ENCODE results near the gene ATXN1. TPM values are rescaled to one million over a fixed set of nuclear protein-coding genes. Genes with fewer than 3 reads are reported as not detected.

Gene ATXN1
- total and polyA plus RNA-seq, 2 of the 13 experiments (the other 11 are each of a cell fraction or from before 2014, with no cell fraction given): 20.7 to 39.5 TPM

DNA sequence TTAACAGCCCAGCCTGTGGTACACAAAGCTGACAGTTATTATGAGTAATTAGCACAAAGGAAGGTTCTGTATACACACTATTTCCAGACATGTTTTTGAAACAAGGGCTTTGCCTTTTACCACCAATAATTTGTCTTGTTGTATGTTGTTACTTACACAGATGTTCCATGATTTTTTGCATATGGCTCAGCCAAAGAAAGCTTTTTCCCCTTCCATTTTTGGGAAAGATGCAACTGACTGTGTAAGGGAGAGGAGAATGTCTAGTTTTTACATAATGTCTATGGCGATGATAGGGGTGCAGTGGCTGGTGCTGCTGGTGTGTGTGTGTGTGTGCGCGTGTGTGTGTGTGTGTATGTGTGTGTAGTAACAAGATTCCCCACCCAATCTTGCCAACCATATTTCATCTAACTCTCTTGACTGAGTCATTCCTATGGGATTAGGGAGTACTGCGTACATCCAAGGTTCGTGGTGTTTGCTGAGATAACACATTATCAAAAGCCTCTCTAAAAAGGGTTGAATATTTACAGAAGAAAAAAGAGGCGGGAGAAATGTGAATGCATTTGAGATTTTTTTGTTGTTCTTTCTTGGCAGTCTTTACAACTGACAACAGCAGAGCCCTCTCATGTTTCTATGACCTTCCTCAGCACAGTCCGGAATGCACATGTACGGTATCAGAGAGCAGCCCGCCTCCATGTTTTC, 330.7 kb downstream of the ATXN1 start (continued):
- TF ChIP-seq ZKSCAN8 (CRISPR knock-in tag; IDR thresholded peaks at IDR 0.05; ENCODE audit: borderline replicate concordance) (no peak), MTF2 (CRISPR knock-in tag; IDR thresholded peaks at IDR 0.05; ENCODE audit: borderline replicate concordance) (no peak), ZNF468 (CRISPR knock-in tag; IDR thresholded peaks at IDR 0.05) (no peak), RAD51 (IDR thresholded peaks at IDR 0.05; ENCODE audit: borderline replicate concordance) (no peak)

DNA sequence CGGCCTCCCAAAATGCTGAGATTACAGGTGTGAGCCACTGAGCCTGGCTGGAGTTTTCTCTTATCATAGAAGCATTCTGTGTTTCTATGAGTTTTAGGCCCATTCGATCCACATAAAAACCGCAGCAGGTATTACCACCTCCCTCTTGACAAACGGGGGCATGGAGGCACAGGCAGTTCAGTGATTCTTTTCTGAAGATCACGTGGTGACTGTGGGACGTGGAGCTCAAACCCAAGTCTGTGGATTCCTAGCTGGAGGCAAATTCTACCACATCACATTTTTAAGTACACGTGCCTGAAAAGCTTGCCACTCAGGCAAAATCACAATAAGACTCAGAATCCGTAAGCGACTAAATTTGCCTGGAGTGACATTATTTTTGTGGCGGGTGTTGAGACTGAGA, 331.6 kb downstream of the ATXN1 start:
- Histone ChIP-seq H4K20me1 (ENCODE audit: insufficient read depth, low read length) (no peaks in the 10 kb centered on the region; the same call in 1 of the 2 replicates), H3K4me2 (ENCODE audit: low read depth, low read length) (no peak overlapping the region), H3K27me3 (ENCODE audit: control insufficient read depth in 1 of 2, insufficient read depth in 2 of 2, low read length in 2 of 2) (no peaks in the 10 kb centered on the region), H3K36me3 (replicated peaks in 1 of 2; ENCODE audit: control insufficient read depth in 1 of 2, insufficient read depth in 2 of 2, low read length in 2 of 2) (peaks cover 2 to 5% of the 10 kb centered on the region in 2 experiments; a peak in 4 of 5 replicates), H3K9me3 (ENCODE audit: low read length) (no peaks in the 10 kb centered on the region), H3K27ac (ENCODE audit: extremely low read length, insufficient read depth, low read length) (no peak overlapping the region), H3K4me3 (replicated peaks in 1 of 3; ENCODE audit: insufficient read depth in 1 of 3, low read depth in 2 of 3, low read length in 3 of 3) (no peak overlapping the region), H3K79me2 (ENCODE audit: insufficient read depth, low read length) (no peaks in the 10 kb centered on the region), H2AFZ (ENCODE audit: low read length) (no peak overlapping the region), H3K9ac (ENCODE audit: insufficient read depth, low read depth, low read length) (no peak overlapping the region), H3K4me1 (ENCODE audit: insufficient read depth, low read length) (peaks cover 15% of the 10 kb centered on the region)
- intact Hi-C loops (cut with micrococcal nuclease; ENCODE audit: unreplicated experiment): loop anchor here (10.0 kb wide), 1 partner anchor 615 kb away; no protein-coding TSS in a partner anchor
- no TSS peak for BruUV-seq (replicated peaks)
- ChIA-PET CTCF (ENCODE audit: low intra/inter-chr PET ratio, low total read pairs) (no interaction called here), POLR2A (no interaction called here)
- in situ Hi-C loops (cut with HindIII; ENCODE audit: extremely low pct_ligation_motif_present, low pct_unique_long_range_greater_than_20kb): no loop called here
- ATAC-seq (no peak), DNase-seq (ENCODE audit: low spot score) (no peak), FAIRE-seq (no peak)
- WGBS (ENCODE audit: low lambda C conversion rate): 99% methylated on average over 10 of the region's 10 CpGs
- no peak for TF ChIP-seq ZNF280D (CRISPR knock-in tag; IDR thresholded peaks at IDR 0.05)
- no peak for TF ChIP-seq TBX2 (CRISPR knock-in tag; IDR thresholded peaks at IDR 0.05; ENCODE audit: borderline replicate concordance)
- TF ChIP-seq ZNF749 (CRISPR knock-in tag; IDR thresholded peaks at IDR 0.05; ENCODE audit: borderline replicate concordance): no peak
- TF ChIP-seq AHR (CRISPR knock-in tag; IDR thresholded peaks at IDR 0.05): no peak
- TF ChIP-seq CENPBD1 (CRISPR knock-in tag; IDR thresholded peaks at IDR 0.05; ENCODE audit: borderline replicate concordance, low read depth): no peak
- TF ChIP-seq, protein P1, sequence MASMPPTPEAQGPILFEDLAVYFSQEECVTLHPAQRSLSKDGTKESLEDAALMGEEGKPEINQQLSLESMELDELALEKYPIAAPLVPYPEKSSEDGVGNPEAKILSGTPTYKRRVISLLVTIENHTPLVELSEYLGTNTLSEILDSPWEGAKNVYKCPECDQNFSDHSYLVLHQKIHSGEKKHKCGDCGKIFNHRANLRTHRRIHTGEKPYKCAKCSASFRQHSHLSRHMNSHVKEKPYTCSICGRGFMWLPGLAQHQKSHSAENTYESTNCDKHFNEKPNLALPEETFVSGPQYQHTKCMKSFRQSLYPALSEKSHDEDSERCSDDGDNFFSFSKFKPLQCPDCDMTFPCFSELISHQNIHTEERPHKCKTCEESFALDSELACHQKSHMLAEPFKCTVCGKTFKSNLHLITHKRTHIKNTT (CRISPR knock-in tag; IDR thresholded peaks at IDR 0.05): no peak
- no peak for TF ChIP-seq ZNF496 (CRISPR knock-in tag; IDR thresholded peaks at IDR 0.05; ENCODE audit: insufficient replicate concordance)
- TF ChIP-seq ZNF138 (CRISPR knock-in tag; IDR thresholded peaks at IDR 0.05; ENCODE audit: low read depth): no peak
- no peak for TF ChIP-seq ZNF720 (CRISPR knock-in tag; IDR thresholded peaks at IDR 0.05)
